HuH-7 (cell line): ENCODE data around the gene CLCN4.

Source experiments
- DNase-seq: peaks from one replicate; pipeline ENCODE4 v3.0.0; 2011; ENCODE audit warnings: low spot score

Gene CLCN4

GRCh38 chrX:10156199-10157031, at the start of gene CLCN4:
CLCN4 (plus strand) TSS chrX:10156975; CDS start chrX:10185033, 28,058 bp downstream.
- peak; percentile 73 for DNase-seq

- no peak for DNase-seq
Measured at GRCh38 chrX:10107483-10107882, 49.3 kb upstream of the CLCN4 start.

GRCh38 chrX:10108288-10108687, 48.5 kb upstream of the CLCN4 start:
- DNase-seq: no peak

DNA sequence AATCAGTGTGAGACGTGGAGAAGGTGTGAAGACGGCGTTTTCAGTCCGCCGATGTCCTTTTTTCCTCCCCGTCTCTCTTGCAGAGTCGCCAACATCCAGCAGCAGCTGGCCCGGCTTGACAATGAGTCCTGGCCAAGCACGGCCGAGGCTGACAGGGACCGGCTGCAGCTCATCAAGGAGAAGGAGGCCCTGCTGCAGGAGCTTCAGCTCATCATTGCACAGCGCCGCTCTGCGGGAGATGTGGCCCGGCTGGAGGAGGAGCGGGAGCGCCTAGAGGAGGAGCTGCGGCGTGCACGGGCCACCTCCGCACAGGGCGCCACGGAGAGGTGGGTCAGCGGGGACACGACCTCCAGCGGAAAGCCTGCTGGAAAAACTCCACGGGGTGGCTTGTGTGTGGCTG, 47.1 kb upstream of the CLCN4 start:
- no peak for DNase-seq

- DNase-seq: no peak
Measured at GRCh38 chrX:10110316-10110935, 46.3 kb upstream of the CLCN4 start.

DNA sequence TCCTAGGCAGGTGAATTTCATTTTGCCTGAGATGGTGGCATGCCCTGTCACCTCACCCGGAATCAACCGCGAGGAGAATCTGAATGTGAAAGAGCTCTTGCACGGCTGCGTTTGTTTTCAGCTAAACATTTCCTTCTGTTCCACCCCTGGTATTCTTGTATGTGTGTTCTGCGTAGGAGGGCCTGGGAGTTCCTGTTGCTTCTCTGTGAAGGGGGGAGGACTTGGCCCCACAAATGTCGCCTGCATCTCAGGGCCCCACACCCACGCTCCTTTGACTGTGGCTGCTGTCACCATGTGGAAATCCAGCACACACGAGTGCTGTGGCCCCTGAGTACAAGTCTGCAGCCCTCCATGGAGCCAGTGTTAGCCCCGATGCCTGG, 45.8 kb upstream of the CLCN4 start:
- no peak for DNase-seq

DNA sequence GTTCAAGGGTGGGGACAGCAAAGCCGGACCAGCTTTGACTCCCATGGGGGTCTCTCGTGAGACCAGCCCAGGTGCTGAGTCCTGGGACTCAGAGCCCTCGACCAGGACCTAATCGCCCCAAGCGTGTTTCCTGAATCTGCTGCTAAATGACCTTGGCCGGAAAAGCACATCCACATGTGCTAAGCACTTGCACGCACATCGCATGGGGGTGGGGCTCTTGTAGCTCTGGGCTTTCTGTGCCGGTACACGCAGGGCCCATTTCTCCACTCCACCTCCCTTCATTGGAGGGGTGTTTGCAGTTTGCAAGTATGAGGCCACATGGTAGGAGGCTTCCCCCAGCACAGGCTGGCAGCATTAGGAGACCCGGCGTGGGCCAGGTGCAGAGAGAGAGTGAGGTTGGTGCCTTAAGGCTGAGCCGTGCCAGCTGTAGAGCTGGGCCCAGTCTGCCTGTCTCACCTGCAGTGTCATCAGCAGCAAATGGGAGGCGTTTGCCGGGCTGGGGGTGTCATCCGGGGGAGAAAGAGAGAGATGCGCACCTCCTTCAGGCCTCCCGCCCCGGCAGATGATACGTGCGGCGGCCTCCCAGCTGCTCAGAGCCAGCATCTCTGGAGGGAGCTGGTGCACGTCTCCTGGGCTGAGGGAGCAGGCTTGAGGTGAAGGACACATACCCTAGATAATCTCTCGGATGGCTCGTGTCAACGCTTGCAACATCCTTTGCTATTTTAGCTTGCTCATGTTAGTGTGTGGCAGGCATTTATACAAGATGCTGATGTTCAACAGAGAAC, 45.2 kb upstream of the CLCN4 start:
- no peak for DNase-seq

DNA sequence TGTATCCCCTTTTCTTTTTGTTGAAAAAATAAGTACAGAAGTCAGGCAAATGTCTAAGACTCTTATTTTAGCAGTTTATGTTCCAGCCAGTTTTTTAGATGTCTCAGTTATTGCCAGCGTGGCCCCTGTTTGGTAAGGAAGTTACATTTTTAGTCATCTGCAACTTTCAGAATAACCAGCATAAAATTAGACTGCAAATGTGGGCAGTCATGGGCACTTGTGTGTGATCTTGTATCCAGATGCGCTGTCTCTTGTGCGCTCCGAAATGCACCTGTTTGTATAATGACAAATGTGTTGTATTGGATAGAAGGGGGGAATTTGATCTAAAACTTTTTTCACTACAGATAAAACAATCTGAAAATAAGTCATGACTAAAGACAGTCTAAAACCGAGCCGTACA, 44.3 kb upstream of the CLCN4 start:
- no peak for DNase-seq

DNA sequence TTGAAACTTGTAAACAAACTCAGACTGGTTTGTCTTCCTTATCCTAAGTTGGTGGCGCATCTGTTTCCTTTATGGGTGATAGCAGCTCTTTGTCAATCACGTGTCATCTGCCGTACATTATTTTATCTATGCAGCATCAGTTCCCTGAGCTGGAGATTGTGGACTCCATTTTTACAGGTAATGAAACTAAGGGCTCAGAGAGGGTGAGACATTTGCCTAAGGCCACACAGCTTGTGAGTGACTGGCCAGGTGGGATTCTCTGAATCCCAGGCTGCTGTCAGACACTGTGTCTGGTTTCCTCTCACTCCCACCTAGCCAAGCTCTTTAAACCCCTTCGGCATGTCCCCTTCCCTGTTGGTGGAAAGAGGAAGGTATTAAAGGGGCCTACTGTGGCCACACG, 41.7 kb upstream of the CLCN4 start:
- no peak for DNase-seq

DNA sequence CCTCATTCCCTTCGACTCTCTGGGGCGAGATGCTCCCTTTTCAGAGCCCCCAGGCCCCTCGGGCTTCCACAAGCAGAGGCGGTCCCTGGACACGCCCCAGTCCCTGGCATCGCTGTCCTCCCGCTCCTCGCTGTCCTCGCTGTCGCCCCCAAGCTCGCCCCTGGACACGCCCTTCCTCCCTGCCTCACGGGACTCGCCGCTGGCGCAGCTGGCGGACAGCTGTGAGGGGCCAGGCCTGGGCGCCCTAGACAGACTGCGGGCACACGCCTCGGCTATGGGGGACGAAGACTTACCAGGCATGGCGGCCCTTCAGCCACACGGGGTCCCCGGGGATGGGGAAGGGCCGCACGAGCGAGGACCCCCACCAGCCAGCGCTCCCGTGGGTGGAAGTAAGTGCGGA, 39.5 kb upstream of the CLCN4 start:
- DNase-seq: no peak

GRCh38 chrX:10117864-10118377, 38.9 kb upstream of the CLCN4 start:
- DNase-seq: no peak

DNA sequence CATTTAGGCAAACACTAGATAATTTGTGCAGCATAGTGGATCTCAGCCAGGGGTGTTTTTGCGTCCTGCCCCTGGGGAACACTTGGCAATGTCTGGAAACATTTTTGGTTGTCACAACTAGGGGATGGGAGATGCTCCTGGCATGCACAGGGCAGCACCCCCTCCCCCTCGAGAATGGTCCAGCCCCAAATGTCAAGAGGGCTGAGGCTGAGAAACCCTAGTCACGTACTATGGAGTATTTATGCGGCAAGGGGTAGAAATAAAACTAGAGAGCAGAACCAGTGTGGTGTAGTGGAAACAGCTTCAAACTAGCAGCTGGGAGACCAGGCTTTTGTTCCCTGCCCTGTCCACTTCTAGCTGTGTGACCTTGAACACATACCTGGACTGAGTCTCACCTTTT, 38.2 kb upstream of the CLCN4 start:
- DNase-seq: no peak

GRCh38 chrX:10119399-10119990, 37.3 kb upstream of the CLCN4 start:
- peak; percentile 42 for DNase-seq

GRCh38 chrX:10120331-10120730, 36.4 kb upstream of the CLCN4 start:
- DNase-seq: no peak

DNA sequence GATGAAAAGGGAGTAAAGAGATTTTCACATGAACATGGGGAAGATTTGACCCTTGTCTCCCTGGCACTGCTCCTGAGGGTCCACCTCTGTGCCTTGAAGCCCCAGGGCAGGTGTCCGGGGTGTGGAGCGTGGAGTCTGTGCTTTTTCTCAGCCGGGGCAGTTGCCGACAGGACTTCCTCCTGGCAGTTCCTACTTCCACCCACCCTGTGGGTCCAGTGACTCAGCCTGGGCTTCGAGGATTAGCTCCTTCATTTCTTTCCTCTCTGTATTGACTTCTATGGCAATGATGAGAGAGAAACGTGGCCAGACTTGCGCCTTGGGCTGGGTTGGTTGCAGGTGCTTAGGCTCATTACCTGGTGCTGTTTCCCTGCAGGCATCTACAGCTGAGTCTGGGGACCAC, 35.9 kb upstream of the CLCN4 start:
- no peak for DNase-seq

- no peak for DNase-seq
Measured at GRCh38 chrX:10121787-10122186, 35.0 kb upstream of the CLCN4 start.

- no peak for DNase-seq
Measured at GRCh38 chrX:10124506-10125247, 32.1 kb upstream of the CLCN4 start.

DNA sequence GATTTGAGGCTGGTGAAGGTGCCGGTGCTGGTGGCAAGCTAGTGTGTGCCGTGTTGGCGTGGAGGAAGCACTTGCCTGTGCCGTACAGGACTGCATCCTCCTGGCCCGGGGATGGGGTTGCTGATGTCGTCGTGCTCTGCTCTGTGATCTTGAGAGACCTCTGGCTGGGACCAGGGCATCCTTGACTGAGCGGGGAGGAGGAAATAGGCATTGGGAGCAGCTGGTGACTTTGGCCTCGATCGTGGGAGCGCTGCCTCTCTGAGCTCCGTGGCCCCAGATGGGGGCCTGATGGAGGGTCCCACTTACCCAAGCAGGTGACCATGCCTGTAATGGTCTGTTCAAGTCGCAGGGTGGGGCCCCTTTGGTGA, 31.5 kb upstream of the CLCN4 start:
- DNase-seq: no peak

- DNase-seq: no peak
Measured at GRCh38 chrX:10126044-10126443, 30.7 kb upstream of the CLCN4 start.

- DNase-seq: no peak
Measured at GRCh38 chrX:10126834-10127233, 29.9 kb upstream of the CLCN4 start.

GRCh38 chrX:10128386-10128785, 28.4 kb upstream of the CLCN4 start:
- no peak for DNase-seq

DNA sequence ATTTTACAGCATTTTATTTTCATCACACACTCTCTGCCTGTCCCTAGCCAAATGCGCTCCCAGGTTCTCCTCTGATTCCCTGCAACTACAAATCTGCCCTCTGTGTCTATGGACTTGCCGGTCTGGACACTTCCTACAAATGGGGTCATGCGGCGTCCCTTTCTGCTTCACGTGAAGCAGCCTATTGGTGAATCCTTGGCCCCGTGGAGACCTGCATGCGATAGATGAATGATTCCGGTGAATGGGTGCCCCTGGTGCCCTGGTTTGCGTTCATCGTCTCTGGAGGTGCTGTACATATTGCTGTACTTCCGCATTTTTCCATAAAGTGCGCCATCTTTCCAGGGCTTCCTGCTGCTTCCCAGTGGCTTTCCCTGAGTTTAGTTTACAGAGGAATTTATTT, 27.5 kb upstream of the CLCN4 start:
- no peak for DNase-seq
